SK-N-SH treated with all-trans-retinoic acid at 6 μM for 48 hours (cell line): Measurements from ENCODE around the gene METTL1.

Source experiments
- ATAC-seq: fragments of 200-7000 bp; cut with Tn5 transposase; 3 replicates; pipeline ENCODE4 v1.9.1; 2020; ENCODE audit warnings: mild to moderate bottlenecking, moderate library complexity
- ARNTL ChIP-seq: fragments of 450-650 bp; formaldehyde crosslinking; IDR thresholded peaks from 2 replicates; pipeline ENCODE4 v1.5.0; 2020; ENCODE audit warnings: low read depth, mild to moderate bottlenecking, moderate library complexity, borderline replicate concordance
- CSDC2 ChIP-seq: fragments of 250-450 bp; sonication (Bioruptor Pico); IDR thresholded peaks from 2 replicates; pipeline ENCODE4 v1.5.0; 2020; ENCODE audit warnings: mild to moderate bottlenecking, moderate library complexity
- ESRRG ChIP-seq: fragments of 250-450 bp; sonication (Bioruptor Pico); IDR thresholded peaks from 2 replicates; pipeline ENCODE4 v1.6.1; 2021; ENCODE audit warnings: mild to moderate bottlenecking
- GLIS3 ChIP-seq: fragments of 250-450 bp; sonication (Bioruptor Pico); IDR thresholded peaks from 2 replicates; pipeline ENCODE4 v1.5.0; 2020; ENCODE audit warnings: mild to moderate bottlenecking, moderate library complexity
- ISL1 ChIP-seq: fragments of 250-450 bp; sonication (Bioruptor Pico); IDR thresholded peaks from 2 replicates; pipeline ENCODE4 v2.1.2; 2022; ENCODE audit warnings: mild to moderate bottlenecking, moderate library complexity
- OSR1 ChIP-seq: fragments of 250-450 bp; sonication (Bioruptor Pico); IDR thresholded peaks from 2 replicates; pipeline ENCODE4 v1.8.0; 2022; ENCODE audit warnings: moderate library complexity, mild to moderate bottlenecking, inconsistent platforms
- POU6F1 ChIP-seq: fragments of 250-450 bp; sonication (Bioruptor Pico); IDR thresholded peaks from 2 replicates; pipeline ENCODE4 v1.8.0; 2021; ENCODE audit warnings: low read depth, mild to moderate bottlenecking, moderate library complexity, borderline replicate concordance
- RARB ChIP-seq: fragments of 250-450 bp; sonication (Bioruptor Pico); IDR thresholded peaks from 2 replicates; pipeline ENCODE4 v1.8.0; 2021; ENCODE audit warnings: mild to moderate bottlenecking, moderate library complexity
- SNAI2 ChIP-seq: fragments of 250-450 bp; sonication (Bioruptor Pico); IDR thresholded peaks from 2 replicates; pipeline ENCODE4 v1.5.0; 2020; ENCODE audit warnings: mild to moderate bottlenecking, moderate library complexity
- TOX ChIP-seq: fragments of 250-450 bp; sonication (Bioruptor Pico); IDR thresholded peaks from 2 replicates; pipeline ENCODE4 v1.8.0; 2021; ENCODE audit warnings: mild to moderate bottlenecking, moderate library complexity, borderline replicate concordance
- TSHZ2 ChIP-seq: fragments of 250-450 bp; sonication (Bioruptor Pico); IDR thresholded peaks from 2 replicates; pipeline ENCODE4 v1.5.0; 2020; ENCODE audit warnings: mild to moderate bottlenecking, moderate library complexity
- ZFP3 ChIP-seq: fragments of 250-450 bp; sonication (Bioruptor Pico); IDR thresholded peaks from 2 replicates; pipeline ENCODE4 v1.5.0; 2020; ENCODE audit warnings: mild to moderate bottlenecking, moderate library complexity
- ZNF565 ChIP-seq: fragments of 450-650 bp; formaldehyde crosslinking; conservative IDR thresholded peaks from 2 replicates; pipeline ENCODE4 v1.5.0; 2020; ENCODE audit warnings: low read depth, mild to moderate bottlenecking, moderate library complexity
- ZNF8 ChIP-seq: fragments of 450-650 bp; formaldehyde crosslinking; IDR thresholded peaks from 2 replicates; pipeline ENCODE4 v1.5.0; 2020; ENCODE audit warnings: mild to moderate bottlenecking, moderate library complexity
- TF ChIP-seq, protein P1 (sequence below): fragments of 250-450 bp; sonication (Bioruptor Pico); IDR thresholded peaks from 2 replicates; pipeline ENCODE4 v1.5.1; 2020; ENCODE audit warnings: low read depth, mild to moderate bottlenecking, moderate library complexity
- TF ChIP-seq, protein P2 (sequence below): fragments of 250-450 bp; sonication (Bioruptor Pico); IDR thresholded peaks from 2 replicates; pipeline ENCODE4 v1.5.1; 2021; ENCODE audit warnings: mild to moderate bottlenecking, moderate library complexity
- TF ChIP-seq, protein P3 (sequence below): fragments of 250-450 bp; sonication (Bioruptor Pico); IDR thresholded peaks from 2 replicates; pipeline ENCODE4 v1.8.0; 2020; ENCODE audit warnings: mild to moderate bottlenecking, moderate library complexity, borderline replicate concordance

Gene METTL1

DNA sequence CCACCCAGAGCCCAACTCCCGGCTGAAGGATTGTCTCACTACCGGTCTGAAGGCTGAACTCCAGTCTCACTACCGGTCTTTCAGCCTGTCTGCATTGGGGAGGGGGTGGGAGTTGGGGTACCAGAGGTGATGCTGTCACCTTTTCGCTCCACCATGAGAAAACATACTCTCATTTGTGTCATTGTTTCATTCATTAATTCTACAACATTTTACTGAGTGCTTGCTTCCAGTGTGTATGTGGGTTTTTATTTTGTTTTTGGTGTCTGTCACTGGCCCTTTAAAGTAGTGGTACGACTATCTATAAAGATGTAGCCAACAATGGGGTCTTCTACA, 19.3 kb downstream of the METTL1 start:
- TF ChIP-seq, protein P1, sequence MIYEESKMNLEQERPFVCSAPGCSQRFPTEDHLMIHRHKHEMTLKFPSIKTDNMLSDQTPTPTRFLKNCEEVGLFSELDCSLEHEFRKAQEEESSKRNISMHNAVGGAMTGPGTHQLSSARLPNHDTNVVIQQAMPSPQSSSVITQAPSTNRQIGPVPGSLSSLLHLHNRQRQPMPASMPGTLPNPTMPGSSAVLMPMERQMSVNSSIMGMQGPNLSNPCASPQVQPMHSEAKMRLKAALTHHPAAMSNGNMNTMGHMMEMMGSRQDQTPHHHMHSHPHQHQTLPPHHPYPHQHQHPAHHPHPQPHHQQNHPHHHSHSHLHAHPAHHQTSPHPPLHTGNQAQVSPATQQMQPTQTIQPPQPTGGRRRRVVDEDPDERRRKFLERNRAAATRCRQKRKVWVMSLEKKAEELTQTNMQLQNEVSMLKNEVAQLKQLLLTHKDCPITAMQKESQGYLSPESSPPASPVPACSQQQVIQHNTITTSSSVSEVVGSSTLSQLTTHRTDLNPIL (CRISPR knock-in tag), result no peak
- TF ChIP-seq, all 23 proteins: peak for 0
- ATAC-seq, result no peak

GRCh38 chr12:57751788-57752667, 19.9 kb downstream of the METTL1 start, which contains the start of gene CDK4:
Gene CDK4 (minus strand): TSS chr12:57752310. CDS start chr12:57751717, 593 bp downstream.
- no peak for TF ChIP-seq TOX (CRISPR knock-in tag)
- TF ChIP-seq, protein P2, sequence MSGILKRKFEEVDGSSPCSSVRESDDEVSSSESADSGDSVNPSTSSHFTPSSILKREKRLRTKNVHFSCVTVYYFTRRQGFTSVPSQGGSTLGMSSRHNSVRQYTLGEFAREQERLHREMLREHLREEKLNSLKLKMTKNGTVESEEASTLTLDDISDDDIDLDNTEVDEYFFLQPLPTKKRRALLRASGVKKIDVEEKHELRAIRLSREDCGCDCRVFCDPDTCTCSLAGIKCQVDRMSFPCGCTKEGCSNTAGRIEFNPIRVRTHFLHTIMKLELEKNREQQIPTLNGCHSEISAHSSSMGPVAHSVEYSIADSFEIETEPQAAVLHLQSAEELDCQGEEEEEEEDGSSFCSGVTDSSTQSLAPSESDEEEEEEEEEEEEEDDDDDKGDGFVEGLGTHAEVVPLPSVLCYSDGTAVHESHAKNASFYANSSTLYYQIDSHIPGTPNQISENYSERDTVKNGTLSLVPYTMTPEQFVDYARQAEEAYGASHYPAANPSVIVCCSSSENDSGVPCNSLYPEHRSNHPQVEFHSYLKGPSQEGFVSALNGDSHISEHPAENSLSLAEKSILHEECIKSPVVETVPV (CRISPR knock-in tag), result no peak
- TF ChIP-seq, protein P3, sequence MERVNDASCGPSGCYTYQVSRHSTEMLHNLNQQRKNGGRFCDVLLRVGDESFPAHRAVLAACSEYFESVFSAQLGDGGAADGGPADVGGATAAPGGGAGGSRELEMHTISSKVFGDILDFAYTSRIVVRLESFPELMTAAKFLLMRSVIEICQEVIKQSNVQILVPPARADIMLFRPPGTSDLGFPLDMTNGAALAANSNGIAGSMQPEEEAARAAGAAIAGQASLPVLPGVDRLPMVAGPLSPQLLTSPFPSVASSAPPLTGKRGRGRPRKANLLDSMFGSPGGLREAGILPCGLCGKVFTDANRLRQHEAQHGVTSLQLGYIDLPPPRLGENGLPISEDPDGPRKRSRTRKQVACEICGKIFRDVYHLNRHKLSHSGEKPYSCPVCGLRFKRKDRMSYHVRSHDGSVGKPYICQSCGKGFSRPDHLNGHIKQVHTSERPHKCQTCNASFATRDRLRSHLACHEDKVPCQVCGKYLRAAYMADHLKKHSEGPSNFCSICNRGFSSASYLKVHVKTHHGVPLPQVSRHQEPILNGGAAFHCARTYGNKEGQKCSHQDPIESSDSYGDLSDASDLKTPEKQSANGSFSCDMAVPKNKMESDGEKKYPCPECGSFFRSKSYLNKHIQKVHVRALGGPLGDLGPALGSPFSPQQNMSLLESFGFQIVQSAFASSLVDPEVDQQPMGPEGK, result peak; percentile 68
- TF ChIP-seq RARB (CRISPR knock-in tag), result no peak
- peak; percentile 61; the same call in 1 of the 2 replicates for TF ChIP-seq CSDC2 (CRISPR knock-in tag)
- TF ChIP-seq ZFP3 (CRISPR knock-in tag), result peak; percentile 6; the same call in 1 of the 2 replicates
- TF ChIP-seq ARNTL (CRISPR knock-in tag), result peak; percentile 96
- TF ChIP-seq ZNF8 (CRISPR knock-in tag), result no peak
- ATAC-seq, result peak; percentile 86

DNA sequence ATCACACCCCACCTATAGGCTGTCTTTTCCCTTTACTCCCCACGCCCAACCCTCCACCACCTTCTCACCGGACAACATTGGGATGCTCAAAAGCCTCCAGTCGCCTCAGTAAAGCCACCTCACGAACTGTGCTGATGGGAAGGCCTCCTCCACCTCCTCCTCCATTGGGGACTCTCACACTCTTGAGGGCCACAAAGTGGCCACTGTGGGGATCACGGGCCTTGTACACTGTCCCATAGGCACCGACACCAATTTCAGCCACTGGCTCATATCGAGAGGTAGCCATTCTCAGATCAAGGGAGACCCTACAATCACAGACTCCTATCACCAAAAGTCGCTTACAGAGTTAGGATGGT, 20.5 kb downstream of the METTL1 start:
- TF ChIP-seq, protein P2 (CRISPR knock-in tag), result no peak
- no peak for TF ChIP-seq ZNF8 (CRISPR knock-in tag)
- no peak for TF ChIP-seq ARNTL (CRISPR knock-in tag)
- no peak for TF ChIP-seq OSR1
- TF ChIP-seq ZNF565 (CRISPR knock-in tag), result no peak
- no peak for TF ChIP-seq TOX (CRISPR knock-in tag)
- TF ChIP-seq SNAI2 (CRISPR knock-in tag), result no peak
- TF ChIP-seq RARB (CRISPR knock-in tag), result no peak
- TF ChIP-seq ISL1 (CRISPR knock-in tag), result no peak
- TF ChIP-seq POU6F1 (CRISPR knock-in tag), result no peak
- TF ChIP-seq, protein P3, result no peak
- TF ChIP-seq GLIS3 (CRISPR knock-in tag), result no peak
- no peak for TF ChIP-seq CSDC2 (CRISPR knock-in tag)
- no peak for TF ChIP-seq ESRRG (CRISPR knock-in tag)
- no peak for TF ChIP-seq TSHZ2 (CRISPR knock-in tag)
- TF ChIP-seq ZFP3 (CRISPR knock-in tag), result no peak
- ATAC-seq, result no peak; the same call in 2 of the 3 replicates
